HEK293 (cell line): Measurements from ENCODE around the gene MACO1.

ENCODE experiments used
- BCL11A ChIP-seq: fragments of 450-650 bp; formaldehyde crosslinking; IDR thresholded peaks from 2 replicates; pipeline ENCODE4 v1.5.1; 2016; ENCODE audit warnings: low read depth, missing biosample characterization, missing genetic modification characterization
- GLIS2 ChIP-seq: fragments of 450-650 bp; formaldehyde crosslinking; IDR thresholded peaks from 2 replicates; pipeline ENCODE4 v1.5.1; 2016; ENCODE audit warnings: missing biosample characterization, missing genetic modification characterization
- HOXD13 ChIP-seq: sonication (generic); formaldehyde crosslinking; IDR thresholded peaks from 2 replicates; pipeline ENCODE4 v1.8.0; 2022; ENCODE audit warnings: missing genetic modification reagents, borderline replicate concordance
- KLF10 ChIP-seq: fragments of 450-650 bp; IDR thresholded peaks from 2 replicates; pipeline ENCODE4 v1.5.1; 2018; ENCODE audit warnings: missing biosample characterization, mild to moderate bottlenecking, missing genetic modification characterization
- KLF9 ChIP-seq: fragments of 450-650 bp; formaldehyde crosslinking; IDR thresholded peaks from 2 replicates; pipeline ENCODE4 v1.5.1; 2016; ENCODE audit warnings: missing biosample characterization, missing genetic modification characterization, low read depth
- PATZ1 ChIP-seq: fragments of 450-650 bp; formaldehyde crosslinking; IDR thresholded peaks from 2 replicates; pipeline ENCODE4 v1.5.1; 2016; ENCODE audit warnings: missing biosample characterization, missing genetic modification characterization
- ZBTB26 ChIP-seq: fragments of 450-650 bp; formaldehyde crosslinking; optimal IDR thresholded peaks from 2 replicates; pipeline ENCODE3; 2016; ENCODE audit warnings: missing biosample characterization, mild to moderate bottlenecking, missing genetic modification characterization
- ZNF335 ChIP-seq: fragments of 450-650 bp; formaldehyde crosslinking; conservative IDR thresholded peaks from 2 replicates; pipeline ENCODE4 v1.5.1; 2016; ENCODE audit warnings: missing biosample characterization, missing genetic modification characterization
- ZNF555 ChIP-seq: fragments of 450-650 bp; formaldehyde crosslinking; conservative IDR thresholded peaks from 2 replicates; pipeline ENCODE4 v1.5.1; 2017; ENCODE audit warnings: missing biosample characterization, mild to moderate bottlenecking, missing genetic modification characterization, inconsistent platforms
- ZNF585B ChIP-seq: fragments of 450-650 bp; formaldehyde crosslinking; IDR thresholded peaks from 2 replicates; pipeline ENCODE4 v1.5.1; 2016; ENCODE audit warnings: missing biosample characterization, missing genetic modification characterization
- ZNF610 ChIP-seq: fragments of 450-650 bp; formaldehyde crosslinking; IDR thresholded peaks from 2 replicates; pipeline ENCODE4 v1.5.1; 2016; ENCODE audit warnings: missing biosample characterization, missing genetic modification characterization, borderline replicate concordance
- ZNF76 ChIP-seq: fragments of 450-650 bp; formaldehyde crosslinking; IDR thresholded peaks from 2 replicates; pipeline ENCODE4; 2016; ENCODE audit warnings: low read depth, missing biosample characterization, missing genetic modification characterization, borderline replicate concordance
- ZXDB ChIP-seq: fragments of 450-650 bp; formaldehyde crosslinking; IDR thresholded peaks from 2 replicates; pipeline ENCODE4 v1.5.1; 2016; ENCODE audit warnings: missing biosample characterization, missing genetic modification characterization
- TF ChIP-seq, protein P1 (sequence below): fragments of 450-650 bp; formaldehyde crosslinking; IDR thresholded peaks from 2 replicates; pipeline ENCODE4 v1.5.1; 2016; ENCODE audit warnings: missing biosample characterization, missing genetic modification characterization
- TF ChIP-seq, protein P2 (sequence below): IDR thresholded peaks from 2 replicates; pipeline ENCODE4 v1.6.1; 2011; ENCODE audit warnings: mild to moderate bottlenecking, low read depth, low read length, borderline replicate concordance
- TF ChIP-seq, protein P3 (sequence below): fragments of 450-650 bp; formaldehyde crosslinking; IDR thresholded peaks from 2 replicates; pipeline ENCODE4 v1.5.1; 2016; ENCODE audit warnings: missing biosample characterization, missing genetic modification characterization, low read depth
- TF ChIP-seq, protein P4 (sequence below): fragments of 450-650 bp; formaldehyde crosslinking; IDR thresholded peaks from 2 replicates; pipeline ENCODE4 v1.5.1; 2016; ENCODE audit warnings: missing biosample characterization, missing genetic modification characterization

The MACO1 gene

DNA sequence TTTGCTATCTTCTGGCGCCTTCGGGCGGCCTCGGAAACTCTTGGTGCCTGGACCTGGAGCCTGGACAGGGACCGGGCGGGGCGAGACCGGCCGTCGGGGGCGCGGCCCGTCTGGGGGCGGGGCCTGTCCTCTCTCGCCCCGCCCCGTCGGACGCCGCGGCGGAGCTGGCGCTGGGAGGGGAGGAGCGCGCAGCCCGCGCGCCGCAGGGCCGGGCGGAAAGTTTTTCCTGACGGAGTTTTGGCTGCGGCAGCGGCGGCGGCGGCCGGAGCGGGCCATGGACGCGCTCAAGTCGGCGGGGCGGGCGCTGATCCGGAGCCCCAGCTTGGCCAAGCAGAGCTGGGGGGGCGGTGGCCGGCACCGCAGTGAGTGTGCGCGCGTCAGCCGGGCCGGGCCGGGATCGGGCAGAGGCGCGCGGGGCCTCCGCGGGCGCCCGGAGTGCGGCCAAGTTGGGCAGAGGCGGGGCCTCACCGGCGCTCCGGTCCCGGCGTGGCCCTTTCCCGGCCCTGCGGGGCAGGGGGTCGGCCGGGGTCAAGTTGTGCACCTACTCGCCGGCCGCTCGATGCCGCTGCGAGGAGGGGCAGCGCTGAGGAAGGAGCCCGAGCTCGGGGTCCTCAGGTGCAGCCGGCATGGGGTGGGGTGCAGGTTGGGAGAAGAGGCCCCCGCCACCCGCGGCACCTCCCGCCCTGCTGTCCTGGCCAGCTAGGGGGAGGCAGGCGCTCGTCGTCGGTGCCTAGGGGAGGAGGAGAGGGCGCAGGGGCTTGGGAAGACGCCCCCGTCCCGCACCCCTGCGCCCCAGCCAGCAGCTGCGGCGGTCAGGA lies 112.9 kb downstream of the MACO1 start, which contains the start of gene LDLRAP1 (continued):
- TF ChIP-seq ZXDB (tag by site-specific recombination) (0 out of 2 replicates have a peak, but pooled peaks have one; percentile 21), ZBTB26 (tag by site-specific recombination) (peak; percentile 61), KLF10 (tag by site-specific recombination) (0 out of 2 replicates have a peak, but pooled peaks have one; percentile 45), KLF9 (tag by site-specific recombination) (0 out of 2 replicates have a peak, but pooled peaks have one; percentile 12), BCL11A (tag by site-specific recombination) (no peak), ZNF610 (tag by site-specific recombination) (no peak), ZNF585B (no peak), ZNF555 (tag by site-specific recombination) (no peak), ZNF335 (tag by site-specific recombination) (peak; percentile 87), ZNF76 (tag by site-specific recombination) (no peak), HOXD13 (CRISPR knock-in tag) (no peak), PATZ1 (tag by site-specific recombination) (peak; percentile 35; the same call in 1 of the 2 replicates), GLIS2 (peak; percentile 74)
- TF ChIP-seq, protein P1, sequence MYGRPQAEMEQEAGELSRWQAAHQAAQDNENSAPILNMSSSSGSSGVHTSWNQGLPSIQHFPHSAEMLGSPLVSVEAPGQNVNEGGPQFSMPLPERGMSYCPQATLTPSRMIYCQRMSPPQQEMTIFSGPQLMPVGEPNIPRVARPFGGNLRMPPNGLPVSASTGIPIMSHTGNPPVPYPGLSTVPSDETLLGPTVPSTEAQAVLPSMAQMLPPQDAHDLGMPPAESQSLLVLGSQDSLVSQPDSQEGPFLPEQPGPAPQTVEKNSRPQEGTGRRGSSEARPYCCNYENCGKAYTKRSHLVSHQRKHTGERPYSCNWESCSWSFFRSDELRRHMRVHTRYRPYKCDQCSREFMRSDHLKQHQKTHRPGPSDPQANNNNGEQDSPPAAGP (tag by site-specific recombination), result no peak
- TF ChIP-seq, protein P2, sequence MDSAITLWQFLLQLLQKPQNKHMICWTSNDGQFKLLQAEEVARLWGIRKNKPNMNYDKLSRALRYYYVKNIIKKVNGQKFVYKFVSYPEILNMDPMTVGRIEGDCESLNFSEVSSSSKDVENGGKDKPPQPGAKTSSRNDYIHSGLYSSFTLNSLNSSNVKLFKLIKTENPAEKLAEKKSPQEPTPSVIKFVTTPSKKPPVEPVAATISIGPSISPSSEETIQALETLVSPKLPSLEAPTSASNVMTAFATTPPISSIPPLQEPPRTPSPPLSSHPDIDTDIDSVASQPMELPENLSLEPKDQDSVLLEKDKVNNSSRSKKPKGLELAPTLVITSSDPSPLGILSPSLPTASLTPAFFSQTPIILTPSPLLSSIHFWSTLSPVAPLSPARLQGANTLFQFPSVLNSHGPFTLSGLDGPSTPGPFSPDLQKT, result no peak
- TF ChIP-seq, protein P3, sequence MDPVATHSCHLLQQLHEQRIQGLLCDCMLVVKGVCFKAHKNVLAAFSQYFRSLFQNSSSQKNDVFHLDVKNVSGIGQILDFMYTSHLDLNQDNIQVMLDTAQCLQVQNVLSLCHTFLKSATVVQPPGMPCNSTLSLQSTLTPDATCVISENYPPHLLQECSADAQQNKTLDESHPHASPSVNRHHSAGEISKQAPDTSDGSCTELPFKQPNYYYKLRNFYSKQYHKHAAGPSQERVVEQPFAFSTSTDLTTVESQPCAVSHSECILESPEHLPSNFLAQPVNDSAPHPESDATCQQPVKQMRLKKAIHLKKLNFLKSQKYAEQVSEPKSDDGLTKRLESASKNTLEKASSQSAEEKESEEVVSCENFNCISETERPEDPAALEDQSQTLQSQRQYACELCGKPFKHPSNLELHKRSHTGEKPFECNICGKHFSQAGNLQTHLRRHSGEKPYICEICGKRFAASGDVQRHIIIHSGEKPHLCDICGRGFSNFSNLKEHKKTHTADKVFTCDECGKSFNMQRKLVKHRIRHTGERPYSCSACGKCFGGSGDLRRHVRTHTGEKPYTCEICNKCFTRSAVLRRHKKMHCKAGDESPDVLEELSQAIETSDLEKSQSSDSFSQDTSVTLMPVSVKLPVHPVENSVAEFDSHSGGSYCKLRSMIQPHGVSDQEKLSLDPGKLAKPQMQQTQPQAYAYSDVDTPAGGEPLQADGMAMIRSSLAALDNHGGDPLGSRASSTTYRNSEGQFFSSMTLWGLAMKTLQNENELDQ (tag by site-specific recombination), result no peak
- TF ChIP-seq, protein P4, sequence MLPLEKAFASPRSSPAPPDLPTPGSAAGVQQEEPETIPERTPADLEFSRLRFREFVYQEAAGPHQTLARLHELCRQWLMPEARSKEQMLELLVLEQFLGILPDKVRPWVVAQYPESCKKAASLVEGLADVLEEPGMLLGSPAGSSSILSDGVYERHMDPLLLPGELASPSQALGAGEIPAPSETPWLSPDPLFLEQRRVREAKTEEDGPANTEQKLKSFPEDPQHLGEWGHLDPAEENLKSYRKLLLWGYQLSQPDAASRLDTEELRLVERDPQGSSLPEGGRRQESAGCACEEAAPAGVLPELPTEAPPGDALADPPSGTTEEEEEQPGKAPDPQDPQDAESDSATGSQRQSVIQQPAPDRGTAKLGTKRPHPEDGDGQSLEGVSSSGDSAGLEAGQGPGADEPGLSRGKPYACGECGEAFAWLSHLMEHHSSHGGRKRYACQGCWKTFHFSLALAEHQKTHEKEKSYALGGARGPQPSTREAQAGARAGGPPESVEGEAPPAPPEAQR (tag by site-specific recombination), result no peak
